Measurements from ENCODE around the gene GDPD3.

The GDPD3 gene

DNA sequence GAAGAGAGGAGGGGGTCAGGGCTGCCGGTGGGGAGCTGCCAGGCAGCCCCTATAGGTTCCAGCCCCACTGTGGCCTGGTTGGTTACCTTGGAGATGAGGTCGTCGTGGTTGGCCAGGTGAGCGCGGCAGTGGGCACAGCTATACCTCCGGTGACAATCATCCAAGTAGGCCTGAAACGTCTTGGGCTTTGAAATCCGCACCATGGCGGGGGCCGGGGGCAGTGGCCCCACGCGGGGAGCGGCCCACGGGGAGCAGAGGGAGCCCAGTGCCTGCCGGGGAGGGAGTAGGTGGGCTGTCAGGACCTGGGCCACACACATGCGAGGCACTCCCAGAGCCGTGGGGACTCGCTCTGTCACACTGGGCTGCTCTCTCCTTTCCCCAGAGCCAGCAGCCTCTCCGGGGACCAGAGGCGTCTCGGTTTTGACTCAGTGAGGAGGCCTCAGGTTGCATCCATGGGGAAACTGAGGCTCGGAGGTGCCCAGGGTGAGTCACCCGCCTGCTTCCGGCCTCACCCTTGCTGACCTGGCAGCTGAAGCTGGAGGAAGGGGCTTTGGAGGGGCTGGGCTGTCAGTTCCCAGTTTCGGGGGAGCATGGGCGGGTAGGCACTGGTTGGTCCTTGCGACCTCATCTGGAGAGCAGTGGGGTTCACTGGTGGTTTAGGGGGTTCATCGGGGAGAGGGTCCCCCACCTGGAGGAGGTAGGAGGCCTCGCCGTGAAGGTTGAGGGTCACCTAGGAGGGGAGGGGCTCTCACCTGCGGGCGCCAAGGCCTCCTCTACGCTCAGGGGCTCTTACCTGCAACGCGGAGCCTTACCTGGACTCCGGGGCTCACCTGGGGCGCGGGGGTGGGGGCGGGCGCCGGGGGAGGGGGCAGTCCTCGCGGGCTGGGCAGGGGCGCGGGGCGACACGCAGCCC lies 17.9 kb downstream of the GDPD3 start:
- DNase-seq (ENCODE audit: low read depth in 2 of 2): no peak

DNA sequence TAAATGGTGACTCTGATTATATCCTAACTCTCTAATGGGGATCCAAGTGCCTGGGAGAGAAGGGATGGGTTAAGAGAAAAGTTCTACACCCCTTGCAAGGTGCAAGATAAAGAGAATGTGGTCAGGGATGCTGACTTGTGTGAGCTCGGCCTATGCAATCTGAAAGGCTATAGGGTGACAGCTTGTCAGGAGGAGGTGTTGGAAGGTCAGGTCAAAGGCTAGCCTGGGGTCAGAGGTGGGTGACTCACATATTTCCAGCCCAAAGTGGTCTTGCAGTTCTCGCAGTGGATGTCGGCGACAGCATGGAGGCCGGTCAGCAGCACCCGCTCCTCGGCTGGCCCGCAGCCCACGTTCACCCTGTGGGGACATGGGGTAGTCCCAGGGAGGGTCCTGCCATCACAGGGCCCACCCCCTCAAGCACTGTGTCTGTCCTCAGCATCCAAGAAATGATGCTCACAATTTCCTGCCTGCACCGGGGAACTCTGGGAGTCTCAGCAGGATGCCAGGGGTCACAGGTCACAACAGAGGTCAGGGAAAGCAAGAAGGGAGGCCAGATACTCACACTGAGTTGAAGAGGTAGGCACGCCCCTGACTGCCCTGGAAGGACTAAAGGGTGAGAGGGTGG lies 18.7 kb downstream of the GDPD3 start:
- no peak for DNase-seq (ENCODE audit: low read depth in 2 of 2)

DNA sequence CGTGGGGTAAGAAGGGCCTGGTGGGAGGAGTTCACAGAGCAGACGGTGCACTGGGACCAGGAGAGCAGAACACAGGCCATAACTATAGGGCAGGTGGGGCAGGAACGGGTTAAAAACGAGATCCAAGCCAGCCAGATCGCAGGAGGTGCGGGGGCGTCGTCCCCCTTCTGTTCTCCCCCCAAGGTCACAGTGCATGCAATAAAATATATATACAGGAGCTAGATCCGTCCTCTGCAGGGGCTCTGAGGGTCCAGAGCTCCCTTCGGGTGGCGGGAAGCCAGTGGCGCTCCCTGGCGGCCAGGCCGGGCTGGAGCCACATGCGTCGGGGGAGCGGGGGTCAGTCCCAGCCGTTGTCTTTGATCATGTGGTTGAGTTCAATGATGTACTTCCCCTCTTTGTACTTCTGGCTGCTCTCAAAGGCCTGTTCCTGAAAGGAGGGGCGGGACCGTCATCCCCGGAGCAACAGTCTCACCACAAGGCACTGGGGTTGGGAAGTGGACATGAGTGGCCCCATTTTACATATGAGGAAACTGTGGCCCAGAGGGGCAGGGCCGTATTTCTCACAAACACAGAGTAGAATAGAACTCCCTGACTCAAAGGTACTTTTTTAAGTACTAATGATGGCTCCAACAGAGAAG lies 20.8 kb downstream of the GDPD3 start:
- peak; percentile 25 to 53 for DNase-seq (ENCODE audit: low read depth in 2 of 2)

DNA sequence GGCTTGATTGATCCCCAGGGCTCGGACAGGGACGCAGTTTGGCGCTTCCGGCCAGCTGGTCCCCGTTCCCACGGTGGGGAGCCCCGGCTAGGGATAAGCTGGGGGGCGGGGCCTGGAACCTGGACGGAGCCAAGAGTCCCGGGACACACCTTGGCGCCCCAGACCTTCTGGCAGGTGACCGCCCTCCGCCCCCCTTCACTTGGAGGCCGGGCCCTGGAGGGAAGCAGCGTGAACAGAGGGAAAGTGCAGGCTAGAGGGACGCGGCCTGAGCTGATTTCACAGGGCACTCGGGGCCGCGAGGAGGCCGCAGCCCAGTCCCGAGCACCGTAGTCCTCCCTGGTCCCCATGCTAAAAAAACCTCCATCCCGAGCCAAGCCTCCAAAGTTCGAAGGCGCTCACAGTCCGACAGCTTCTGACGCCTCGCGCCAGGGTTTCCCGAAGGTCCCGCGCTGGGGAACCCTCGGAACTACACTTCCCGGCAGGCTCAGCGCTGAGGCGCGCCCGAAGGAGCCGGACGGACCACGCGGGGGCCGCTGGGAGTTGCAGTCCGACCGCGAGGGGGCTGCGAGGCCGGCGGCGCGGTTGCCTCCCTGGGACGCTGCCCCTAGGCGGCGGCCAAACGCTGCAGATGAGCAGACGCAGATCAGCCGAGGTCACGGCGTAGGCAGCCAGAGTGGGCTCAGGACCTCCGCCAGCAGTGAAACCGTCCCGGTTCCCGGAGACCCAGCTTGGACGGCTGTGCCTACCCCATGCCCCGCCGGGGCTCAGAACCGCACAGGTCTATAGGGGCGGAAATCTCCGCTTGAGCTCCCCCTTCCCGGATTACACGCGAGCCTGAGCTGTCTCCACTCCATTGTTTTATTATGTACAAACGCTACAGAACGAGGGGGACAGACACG lies 21.6 kb downstream of the GDPD3 start, which contains the start of gene TBX6:
Gene TBX6, minus strand, starts transcription at position 451 of the 899 bp plus-strand sequence. CDS start 731 bp downstream, outside the sequence.
- peak; percentile 88 to 92 for DNase-seq (ENCODE audit: low read depth in 2 of 2)

DNA sequence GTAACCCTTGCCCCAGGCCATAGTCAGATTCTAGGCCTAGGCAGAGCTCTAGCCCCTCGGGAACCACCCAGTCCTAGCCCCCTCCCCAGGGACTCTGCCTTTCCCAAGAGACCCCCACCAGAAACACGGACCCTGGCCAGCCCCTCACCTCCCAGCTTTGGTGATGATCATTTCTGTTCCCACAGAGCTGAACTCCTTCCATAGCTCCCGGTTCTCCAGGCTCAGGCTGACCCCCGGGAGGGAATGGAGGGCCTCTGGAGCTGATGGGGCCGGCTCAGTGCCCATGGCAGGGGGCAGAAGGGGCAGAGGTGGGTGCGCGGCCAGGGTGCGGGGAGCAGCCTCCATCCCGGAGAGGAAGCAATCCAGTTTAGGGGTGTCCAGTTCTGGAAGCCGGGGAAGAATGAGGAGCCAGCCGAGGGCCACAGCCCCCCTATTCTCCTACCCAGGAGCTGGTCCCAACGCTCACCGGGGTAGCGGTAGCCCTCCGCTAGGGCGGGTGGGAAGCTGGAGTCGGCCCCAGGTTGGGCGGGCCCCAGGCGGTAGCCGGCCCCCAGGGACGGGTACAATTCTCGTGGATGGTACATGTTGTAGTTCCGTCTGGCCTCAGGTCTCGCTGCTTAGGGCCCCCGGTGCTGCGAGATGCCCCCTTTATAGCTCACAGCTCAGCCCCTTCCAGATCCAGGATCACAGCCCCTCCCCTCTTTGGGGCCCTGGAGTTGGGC lies 22.6 kb downstream of the GDPD3 start:
- DNase-seq (ENCODE audit: low read depth in 2 of 2): no peak

DNA sequence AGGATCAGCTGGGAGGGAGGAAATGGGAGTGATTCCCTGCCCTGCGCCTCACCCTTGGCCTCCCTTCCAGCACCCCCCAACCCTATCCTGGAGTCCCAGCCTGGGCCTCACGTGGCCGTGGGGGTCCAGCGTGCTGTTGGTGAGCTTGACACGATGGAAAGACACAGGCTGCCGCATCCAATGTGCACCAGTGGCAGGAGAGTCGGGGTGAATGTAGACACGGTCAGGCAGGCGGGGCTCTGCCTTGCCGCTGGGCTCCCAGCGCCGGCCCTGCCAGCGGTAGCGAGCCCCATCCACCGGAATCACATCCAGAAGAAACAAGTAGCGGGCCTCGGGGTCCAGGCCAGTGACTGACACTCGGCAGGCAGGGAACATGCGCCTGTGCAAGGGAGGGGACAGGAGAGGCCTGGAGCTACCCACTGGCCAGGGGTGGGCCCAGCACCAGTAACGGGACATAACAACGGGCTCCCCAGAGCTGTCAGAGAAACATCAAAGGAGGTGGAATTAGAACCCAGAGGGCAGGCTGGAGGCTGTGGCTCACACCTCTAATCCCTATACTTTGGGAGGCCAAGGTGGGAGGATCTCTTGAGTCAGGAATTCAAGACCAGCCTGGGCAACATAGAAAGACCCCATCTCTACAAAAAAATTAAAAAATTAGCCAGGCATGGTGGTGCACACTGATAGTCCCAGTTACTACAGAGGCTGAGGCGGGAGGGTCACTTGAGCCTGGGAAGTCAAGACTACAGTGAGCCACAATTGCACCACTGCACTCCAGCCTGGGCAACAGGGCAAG lies 24.3 kb downstream of the GDPD3 start:
- DNase-seq (ENCODE audit: low read depth in 2 of 2): no peak

DNA sequence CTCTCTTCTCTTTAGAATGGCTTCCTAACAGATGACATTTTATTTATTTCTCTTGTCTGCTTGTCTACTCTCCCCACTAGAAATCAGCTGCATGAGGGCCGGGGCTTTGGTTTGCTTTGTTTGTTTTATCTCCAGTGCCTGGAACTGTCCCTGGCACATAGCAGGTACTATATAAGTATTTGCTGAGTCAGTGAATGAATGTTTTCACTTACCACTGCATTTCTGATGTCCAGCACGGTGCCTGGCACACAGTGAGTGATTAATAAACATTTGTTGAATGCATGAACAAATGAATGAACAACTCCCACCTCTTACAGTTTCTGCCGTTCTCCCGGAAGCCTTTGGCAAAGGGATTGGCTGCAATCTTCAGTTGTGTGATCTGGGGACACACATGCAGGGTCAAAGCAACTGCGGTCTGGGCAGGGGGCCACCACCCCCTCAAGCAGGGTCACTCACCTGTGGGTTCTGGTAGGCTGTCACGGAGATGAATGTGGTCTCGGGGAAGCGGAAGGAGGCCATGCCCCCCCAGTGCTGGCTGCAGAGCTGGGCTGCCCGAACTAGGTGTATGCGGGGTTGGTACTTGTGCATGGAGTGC lies 25.0 kb downstream of the GDPD3 start:
- no peak for DNase-seq (ENCODE audit: low read depth in 2 of 2)

DNA sequence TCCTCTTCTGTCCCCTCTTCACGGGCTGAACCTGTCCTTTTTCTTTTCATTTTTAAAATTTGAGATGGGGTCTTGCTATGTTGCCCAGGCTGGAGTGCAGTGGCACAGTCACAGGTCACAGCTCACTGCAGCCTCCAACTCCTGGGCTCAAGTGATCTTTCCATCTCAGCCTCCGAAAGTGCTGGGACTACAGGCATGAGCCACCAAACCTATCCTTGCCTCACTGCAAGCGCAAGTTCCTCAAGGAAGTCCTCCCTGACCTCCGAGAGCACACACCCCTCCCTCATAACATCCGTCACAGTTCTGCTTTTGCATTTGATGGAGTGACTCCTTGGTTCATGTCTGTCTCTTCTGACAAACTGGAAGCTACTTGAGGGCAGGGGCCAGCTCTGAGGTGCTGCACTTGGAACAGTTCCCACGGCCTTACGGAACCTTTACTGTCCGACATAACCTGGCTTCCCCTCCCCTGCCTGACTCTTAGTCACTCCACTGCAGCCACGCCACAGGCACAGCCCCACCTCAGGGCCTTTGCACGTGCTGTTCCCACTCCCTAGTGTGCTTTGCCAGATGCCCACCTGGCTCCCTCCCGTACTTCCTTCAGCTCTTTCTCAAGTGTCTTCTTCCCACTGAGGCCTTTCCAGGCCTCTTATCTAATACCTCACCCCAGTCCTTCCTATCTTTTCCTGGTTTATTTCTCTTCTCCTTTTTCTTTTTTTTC lies 26.0 kb downstream of the GDPD3 start:
- no peak for DNase-seq (ENCODE audit: low read depth in 2 of 2)

DNA sequence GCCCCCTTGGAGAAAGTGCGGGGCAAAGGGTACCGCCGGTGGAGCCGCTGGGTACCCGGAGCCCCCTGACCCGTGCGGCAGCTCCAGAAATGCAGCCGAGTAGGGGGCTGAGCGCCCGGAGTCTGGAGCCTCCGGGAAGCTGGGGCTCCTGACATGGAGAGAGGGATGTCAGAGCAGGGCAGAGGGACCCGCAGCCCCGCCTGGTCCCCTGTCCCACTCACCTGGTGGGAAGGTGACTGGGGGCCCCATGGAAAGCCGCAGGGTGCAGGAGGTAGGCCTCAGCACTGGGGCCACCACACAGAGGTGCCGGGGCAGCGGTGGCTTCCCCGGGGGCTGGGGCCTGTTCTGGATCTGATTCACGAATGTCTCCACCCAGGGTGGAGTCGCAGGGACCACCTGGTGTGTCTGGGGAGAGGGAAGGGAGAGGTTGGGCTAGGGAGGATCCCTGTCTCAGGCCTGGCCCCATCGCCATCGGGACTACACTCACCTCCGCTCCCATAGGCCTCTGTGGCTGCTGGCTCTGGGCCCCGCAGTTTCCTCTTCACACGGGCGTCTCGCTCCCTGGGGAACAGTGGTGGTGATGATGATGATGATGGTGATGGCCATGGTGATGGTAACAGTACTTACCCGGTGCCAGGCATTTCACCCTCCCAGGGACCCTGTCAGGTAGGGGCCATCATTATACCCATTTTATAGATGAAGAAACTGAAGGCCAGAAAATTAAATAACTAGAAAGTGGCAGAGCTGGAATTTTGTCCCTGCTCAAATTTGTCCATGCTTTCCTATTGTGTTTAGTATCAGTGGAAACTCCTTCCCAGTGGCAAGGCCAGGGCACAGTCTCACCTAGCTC lies 26.8 kb downstream of the GDPD3 start:
- no peak for DNase-seq (ENCODE audit: low read depth in 2 of 2)

DNA sequence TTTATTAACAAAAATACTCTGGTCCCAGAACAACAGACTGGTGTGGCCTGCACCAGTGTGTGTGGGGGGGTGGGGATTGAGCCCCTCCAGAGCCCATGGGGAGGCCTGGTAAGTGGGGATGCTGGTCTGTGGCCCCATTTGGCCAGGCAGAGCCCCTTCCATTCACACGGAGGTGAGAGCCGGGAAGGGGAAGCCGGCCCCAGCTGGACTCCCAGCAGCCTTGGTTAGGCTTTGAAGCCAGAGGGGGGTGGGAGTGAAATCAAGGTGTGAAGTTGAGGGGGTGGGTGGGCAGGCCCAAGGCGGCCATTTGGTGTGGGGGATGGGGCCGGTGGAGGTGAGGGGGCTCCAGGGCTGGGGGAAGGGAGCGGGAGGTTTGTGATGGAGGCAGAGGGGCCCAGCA lies 27.5 kb downstream of the GDPD3 start:
- no peak for DNase-seq (ENCODE audit: low read depth in 2 of 2)

DNA sequence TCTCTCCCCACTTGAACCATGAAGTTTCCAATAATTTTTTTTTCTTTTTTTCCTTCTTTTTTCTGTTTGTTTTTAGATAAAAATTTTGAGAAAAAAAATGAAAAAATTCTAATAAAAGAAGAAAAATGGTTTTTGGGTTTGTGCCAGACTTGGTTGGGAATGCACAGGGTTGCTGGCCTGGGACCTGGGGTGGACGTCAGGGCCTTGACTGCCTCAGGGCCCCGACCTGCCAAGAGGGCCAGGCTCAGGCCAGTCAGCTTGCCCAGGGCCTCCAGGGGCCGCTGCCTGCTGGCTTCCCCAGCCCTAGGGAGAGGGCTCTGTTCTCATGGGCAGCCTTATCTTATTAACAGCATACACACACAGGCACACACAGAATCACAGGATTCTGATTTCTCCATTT lies 28.1 kb downstream of the GDPD3 start:
- no peak for DNase-seq (ENCODE audit: low read depth in 2 of 2)

DNA sequence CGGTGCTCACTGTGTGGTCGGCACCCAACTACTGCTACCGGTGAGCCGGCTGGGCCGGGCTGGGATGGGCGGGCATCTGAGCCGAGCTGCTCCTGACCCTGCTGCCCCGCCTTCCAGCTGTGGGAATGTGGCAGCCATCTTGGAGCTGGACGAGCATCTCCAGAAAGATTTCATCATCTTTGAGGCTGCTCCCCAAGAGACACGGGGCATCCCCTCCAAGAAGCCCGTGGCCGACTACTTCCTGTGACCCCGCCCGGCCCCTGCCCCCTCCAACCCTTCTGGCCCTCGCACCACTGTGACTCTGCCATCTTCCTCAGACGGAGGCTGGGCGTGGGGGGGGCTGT lies 28.5 kb downstream of the GDPD3 start:
- no peak for DNase-seq (ENCODE audit: low read depth in 2 of 2)

DNA sequence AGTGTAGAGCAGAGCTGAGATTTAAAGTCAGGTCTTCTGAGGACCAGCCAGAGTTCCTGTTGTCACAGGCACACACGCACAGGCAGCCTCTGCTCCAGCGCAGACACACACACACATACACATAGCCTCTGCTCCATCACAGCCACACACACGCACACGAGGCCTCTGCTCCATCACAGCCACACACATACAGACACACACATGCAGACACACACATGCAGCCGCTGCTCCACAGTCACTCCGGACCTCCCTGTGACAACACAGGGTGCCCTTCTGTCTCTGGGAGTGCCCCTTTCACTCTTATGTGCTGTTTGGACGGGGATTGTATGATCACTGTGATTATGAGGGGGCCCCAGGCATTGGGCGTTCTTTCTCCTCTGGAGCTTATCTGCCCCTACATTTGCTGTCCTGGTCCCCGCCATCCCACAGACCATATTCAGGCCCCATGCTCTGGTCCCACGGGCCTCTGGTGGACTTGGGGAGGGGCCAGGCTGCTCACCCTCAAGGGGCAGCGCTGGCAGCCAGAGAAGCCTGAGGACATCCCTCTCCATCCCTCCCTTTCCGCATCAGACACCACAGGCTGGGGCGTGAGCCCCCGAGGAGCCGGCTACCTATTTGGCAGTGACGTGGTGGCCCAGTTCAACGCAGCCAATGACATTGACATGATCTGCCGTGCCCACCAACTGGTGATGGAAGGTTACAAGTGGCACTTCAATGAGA lies 29.1 kb downstream of the GDPD3 start:
- DNase-seq (ENCODE audit: low read depth in 2 of 2): no peak

DNA sequence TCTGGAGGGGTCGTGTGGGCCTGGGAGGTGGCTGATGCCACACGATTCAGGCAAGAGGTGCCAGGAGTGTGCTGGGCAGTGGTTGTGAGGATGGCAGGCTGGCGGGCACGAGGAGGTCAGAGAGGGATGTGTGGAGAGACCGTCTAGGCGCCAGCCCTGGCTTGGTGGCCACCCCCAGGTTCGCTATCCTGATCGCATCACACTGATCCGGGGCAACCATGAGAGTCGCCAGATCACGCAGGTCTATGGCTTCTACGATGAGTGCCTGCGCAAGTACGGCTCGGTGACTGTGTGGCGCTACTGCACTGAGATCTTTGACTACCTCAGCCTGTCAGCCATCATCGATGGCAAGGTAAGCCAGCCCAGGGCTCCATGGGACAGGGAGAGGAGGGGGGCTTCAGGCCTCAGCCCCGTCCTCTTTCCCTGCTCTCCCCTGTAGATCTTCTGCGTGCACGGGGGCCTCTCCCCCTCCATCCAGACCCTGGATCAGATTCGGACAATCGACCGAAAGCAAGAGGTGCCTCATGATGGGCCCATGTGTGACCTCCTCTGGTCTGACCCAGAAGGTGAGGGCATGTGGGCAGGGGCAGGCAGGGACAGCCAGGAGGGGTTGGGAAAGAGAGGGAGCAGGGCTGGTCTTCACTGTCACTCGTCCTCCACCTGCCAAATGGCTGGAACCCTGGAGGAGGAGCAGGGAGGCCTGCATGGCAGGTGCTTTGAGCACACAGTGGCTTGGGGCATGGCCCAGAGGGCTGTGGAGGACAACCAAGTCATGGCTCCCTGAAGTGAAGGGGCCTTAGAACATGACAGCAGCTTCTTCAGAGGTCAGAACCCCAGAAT lies 29.9 kb downstream of the GDPD3 start:
- DNase-seq (ENCODE audit: low read depth in 2 of 2): no peak

DNA sequence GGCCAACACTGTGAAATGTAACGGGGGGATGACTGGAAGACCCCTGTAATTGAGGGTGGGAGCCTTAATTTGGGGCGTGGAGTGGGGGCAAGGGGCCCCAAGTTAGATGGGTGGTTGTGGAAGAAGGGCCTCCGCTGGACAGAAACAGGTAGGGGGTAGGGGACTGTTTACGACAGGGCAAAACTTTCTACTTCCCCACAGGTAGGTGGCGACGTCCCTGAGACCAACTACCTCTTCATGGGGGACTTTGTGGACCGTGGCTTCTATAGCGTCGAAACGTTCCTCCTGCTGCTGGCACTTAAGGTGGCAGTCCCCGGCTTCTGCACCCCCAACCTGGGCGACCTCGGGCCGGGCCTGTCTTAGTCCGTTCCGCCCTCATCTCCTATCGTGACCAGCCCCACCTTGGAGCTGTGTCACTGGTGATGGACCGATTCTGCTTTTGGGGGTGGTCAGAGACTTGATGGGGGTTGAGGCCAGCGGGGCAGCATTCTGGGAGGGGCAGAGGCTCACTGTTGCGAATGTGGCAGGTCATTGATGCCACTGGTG lies 30.7 kb downstream of the GDPD3 start:
- no peak for DNase-seq (ENCODE audit: low read depth in 2 of 2)

DNA sequence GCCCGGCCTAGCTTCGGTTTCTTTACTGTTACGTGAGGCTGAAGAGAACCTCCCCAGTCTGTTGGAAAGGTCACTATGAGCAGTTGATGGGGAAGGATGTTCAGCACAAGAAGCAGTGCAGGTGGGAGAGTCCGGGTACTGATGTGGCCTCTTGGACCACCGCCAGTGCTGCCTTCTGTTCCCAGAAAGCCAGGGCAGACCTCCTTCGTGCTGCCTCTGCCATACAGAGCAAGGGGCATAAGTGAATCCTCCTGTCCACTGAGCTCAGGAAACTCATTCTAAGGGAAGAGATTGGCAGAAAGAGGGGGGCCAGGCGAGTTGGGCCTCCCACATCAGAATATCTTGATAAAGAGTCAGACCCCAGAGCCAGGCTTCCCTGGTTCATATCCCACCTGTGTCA lies 33.9 kb downstream of the GDPD3 start:
- DNase-seq (ENCODE audit: low read depth in 2 of 2): no peak
